ENCODE data around the gene ATP10A.

ATP10A gene

DNA sequence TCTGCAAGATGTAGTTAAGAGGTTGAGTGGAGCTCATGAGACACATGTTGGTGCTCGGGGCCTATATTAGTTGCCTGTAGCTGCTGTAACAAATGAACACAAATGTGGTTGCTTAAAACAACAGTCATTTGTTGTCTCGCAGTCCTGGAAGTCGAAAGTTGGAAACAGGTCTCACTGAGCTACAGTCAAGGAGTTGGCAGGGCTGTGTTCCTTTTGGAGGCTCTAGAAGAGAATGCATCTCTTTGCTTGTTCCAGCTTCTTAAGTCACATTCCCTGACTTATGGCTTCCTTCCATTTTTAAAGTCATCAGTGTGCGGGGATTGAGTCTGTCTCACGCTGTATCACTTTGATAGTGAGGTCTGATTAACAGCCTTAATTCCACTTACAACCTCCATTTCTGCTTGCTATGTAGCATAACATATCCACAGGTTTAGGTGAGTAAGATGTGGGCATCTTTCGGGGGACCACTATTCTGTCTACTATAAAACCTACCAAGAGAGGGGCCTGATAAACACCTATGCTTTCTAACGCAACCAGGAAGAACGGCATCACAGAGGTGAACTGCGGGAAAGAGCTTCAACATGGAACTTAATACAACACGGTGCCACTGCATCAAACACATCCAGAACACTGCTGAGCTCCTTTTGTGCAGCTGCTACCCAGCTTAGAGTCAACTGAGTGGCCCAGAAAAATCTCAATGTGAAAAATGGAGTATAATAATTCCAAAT is 119.4 kb downstream of the ATP10A start:
- DNase-seq: no peak

DNA sequence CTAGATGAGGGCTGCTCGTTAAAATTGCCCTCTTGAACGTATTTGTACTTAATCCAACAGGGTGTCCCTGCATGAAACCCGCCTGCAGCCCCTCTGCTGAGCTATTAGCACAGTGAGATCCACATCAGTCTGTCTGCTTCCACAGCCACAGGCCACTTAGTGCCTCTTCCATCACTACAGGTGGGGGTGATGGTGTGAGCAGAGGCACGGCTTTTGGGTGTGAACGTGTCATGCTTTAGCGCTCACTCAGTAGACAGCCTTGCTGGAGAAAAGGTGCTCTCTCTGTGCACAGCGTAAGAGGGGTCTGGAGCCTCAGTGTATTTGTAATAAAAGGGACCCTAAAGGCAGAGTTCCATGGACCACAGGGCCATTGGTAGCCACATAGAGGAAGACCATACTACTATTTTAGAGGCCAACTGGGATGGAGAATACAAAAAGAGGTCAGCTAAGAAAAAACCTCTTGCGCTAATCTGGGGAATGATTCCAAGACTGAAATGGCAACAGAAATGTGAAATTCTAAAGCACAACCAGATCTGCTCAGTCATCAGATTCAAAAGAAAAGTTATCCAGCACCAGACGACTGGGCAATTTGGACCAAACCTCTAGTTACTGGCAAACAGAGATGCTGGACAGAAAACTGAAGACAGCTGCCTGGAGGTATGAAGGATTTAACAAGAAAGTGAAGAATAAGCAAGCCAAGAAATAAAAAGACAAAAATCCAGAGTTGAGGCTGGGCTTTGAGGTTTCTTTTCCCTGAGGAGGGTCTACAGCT is 120.2 kb downstream of the ATP10A start:
- DNase-seq: no peak

DNA sequence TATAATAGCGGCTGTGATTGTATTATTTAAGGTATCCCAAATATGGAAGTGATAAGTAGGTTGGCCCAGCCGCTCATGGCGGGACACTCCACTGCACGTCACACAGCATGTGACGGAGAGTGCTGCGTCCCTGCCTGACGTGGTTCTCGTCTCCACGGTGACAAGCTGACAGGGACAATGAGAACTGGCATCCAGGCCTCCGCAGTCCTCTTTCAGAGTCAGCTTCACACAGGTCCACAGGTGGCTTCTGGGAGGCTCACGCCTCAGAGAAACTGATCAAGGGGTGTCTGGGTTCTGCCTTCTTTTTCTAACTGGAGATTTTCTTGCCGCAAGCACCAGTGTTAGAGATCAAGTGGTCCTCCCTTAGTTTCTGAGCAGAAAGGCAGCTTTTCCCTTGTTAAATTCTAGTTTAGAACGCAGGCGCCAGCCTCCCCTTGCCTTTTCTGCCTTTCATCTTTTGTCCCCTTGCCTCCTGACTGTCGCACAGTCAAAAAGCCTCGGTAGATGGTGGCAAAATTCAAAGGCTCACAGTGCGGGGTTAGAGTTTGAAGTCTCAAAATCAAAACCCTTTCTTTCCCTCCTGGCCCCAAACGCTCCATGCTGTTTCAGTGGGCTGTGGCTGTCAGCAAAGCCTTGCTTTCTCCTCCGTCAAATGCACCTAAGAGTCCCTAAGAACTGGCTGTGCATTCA is 120.9 kb downstream of the ATP10A start:
- peak in 4 of 58 donors; percentile 16 to 26 (median 23) for DNase-seq

DNA sequence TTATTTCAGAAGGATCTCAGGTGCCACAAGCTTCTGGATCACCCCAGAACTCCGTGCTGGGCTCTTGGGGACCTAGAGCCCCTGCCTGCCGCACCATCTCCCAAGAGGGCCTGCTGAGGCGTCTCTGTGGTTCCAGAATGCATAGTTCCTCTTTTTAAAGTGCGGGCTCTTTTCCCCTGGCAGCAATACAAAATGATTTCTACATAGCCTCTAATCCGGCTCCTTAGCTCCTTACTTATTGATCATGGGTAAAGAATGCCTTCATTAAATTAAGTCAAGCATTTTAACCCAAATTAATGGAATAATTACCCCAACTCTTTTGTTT is 121.9 kb downstream of the ATP10A start:
- no peak for DNase-seq

DNA sequence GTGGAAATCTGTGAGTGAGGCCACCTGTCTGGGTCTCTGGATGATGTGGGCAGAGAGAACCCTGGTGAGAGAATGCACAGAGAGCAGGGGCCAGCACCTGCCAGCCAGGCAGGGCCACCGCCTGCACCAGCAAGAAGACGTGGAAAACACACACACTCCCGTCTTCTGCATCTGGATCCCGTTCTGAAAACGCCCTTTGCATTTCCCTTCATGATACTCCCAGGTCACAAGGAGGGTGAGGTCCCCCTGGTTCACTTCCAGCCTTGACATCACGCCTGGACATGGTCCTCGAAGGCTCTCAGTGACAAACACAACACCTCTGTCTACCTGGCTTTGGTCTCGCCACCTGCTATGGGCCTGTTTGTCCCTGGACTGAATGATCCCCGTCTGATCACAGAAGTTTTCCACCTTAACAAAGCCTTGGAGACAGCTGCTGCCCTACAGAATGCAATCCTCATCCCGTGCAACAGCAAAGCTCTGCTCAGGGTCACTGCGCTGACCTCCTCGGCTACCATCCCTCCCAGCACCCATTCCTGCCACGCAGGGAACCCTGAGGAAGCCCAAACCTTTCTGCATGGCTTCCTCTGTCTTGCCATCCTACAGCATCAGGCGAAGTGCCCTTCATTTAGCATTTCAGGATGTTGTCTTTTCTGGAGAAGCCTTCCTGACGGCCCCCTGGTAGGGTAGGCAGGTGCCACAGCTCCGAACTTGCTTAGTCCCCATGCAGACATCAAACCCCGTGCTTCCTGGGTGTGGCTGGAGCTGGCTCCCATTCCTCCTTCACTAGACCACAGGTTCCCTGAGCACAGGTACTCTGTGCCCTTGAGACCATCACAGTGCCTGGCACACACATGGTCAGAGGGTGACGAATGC is 122.5 kb downstream of the ATP10A start:
- no peak for DNase-seq

DNA sequence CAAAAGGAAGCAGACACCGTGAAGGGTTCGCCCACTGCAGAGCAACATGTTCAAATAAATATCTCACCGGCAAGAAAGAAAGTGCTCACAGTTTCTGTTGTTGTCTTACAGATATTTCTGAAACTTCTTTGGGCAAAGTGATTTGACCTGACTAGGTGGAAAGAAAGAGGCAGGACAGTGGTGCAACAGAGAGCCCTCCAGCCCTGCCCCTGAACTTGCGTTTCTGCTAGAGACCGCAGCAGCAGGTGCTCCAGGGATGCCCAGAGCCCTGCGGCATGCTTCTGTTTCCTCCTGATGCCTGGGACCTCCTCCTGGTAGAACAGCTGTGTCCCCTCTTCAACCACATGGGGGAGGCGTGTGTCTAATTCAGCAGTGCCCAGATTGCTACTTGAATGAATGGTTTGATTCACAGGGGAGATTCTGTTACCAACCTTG is 123.4 kb downstream of the ATP10A start:
- DNase-seq: peak in 4 of 58 donors; percentile 26 to 39 (median 34)

DNA sequence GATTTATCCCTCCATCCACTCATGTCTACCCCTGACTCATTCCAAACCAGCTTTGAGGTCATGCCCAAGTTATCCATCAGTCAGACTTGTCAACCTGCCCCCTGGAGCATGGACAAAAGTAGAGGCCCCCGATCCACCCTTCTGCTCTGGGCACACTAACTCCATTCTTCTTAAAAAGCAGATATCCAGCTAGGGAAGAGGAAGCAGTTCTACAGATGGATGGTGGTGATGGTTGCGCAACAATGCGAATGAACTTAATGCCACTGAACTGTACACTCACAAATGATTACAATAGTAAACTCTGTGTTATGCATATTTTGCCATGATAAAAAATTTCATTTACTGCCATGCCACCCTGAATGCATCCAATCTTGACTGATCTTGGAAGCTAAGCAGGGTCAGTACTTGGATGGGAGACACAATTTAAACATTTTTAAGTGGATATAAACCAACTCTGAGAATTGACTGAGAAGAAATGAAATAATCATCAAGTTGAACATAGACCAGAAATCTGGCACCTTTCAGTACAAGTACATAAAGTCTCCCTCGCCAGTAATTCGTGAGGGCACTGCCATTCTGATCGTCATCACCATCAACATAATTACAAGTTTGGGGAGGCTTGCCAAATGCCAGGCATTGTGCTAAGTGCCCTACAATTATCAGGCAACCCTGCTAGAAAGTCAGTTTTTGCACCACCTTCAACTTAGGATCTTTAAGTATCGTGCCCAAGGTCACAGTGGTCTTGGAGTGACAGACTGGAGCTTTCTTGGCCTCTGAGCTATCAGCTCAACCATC is 124.8 kb downstream of the ATP10A start:
- no peak for DNase-seq

DNA sequence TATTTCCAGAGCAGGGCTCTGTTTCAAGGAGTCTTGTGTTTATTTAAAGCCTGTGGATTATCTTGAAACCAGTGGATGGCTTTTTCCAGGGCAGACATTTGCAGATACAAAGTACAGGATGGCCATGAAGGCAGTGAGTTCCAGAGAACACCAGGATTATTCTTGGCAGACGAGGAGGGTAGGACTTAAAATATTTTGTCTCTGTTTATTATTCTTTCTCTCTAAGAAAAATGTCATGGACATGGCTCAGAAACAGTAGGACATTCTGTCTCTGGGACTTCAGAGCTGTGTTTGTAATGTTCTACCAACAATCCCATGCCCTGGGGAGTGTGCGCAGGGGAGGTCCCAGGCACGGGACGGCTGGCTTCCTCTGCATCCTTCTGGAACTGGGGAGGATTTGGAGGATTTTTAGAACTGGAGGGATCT is 125.9 kb downstream of the ATP10A start:
- DNase-seq: peak in 1 of 58 donors; percentile 16

DNA sequence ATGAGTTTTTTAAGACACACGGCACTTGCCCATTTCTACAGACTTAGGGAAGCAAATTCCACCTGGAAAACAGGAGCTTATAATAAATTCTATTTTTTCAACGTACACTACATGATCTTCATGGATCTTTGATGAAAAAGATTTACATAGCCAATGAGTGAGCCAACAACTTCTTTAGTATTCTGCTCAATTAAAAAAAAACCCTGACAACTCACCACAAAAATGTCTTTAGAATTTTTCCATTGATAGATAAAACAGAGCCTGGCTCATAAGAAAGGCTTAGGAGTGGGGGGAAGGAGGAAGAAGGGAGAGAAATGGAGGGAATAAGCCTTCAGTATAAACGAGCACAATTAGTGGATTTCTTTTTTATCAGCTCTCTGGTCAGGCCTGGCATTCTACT is 126.7 kb downstream of the ATP10A start:
- DNase-seq: no peak

DNA sequence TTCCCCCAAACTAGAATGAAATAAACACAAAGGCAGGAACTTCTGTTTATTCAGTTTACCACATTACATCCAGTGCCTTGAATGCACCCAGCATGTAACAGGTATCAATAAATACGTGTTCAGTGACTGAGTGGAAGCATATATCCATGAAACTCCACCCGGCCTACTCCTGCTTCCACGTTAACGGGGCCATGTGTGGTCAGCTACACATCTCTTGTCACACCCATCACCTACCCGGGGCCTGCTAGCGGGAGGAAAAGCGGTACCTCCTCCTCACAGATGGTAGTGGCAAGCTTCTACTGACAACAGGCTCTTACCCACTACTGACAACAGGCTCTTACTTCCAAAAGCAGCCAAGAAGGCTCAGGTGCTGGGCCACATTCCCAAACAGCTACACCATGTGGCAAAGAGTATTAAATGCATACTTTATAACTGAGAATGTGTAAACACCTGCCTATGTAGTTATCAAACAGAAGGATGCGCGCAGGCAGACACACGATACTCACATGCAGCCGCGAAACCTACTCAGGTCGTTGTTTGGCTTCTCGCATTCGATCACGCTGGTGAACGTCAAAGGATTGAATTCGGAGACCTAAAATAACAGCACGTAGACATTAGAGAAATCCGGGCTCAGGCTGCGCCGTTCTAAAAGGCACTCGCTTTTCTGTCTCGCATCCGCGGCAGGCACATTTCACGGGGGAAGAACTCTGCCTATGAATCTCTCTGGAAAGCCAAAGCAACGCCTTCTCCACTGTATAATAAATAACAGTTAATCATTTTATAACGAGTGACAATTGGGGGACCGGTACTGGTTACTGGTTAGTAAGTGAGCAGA is 127.4 kb downstream of the ATP10A start:
- DNase-seq: peak in 2 of 58 donors; percentile 18 to 31

DNA sequence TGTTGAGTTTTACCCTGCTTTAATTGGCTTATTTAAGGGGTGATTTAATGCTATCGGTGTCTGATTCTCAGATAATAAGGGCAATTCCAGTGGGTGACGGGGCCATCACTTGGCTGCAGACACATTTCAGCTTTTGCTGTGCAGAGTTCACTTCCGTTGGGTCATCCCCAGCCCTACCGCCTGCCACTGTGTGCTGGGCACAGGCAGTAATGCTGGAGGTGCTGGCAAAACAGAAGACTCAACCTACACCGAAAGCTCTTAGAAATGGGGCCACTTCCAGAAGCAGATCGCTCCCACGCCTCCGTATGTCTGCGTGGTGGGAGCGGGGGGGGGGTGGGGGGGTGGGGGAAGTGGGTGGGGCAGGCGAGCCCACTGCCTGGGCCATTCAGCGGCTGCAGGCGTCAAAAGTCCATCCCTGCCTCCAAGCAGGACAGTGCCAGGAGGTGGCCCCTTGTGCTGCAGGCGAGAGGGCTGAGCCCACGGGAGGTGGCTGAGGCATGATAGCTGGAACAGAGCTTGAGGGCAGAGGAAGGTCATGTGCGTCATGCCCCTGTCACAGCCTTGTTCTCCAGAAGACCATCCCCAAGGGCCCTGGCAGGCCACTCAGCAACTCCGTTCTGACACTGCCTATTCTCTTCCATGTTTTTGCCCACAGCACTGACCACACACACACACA is 128.3 kb downstream of the ATP10A start:
- DNase-seq: no peak

DNA sequence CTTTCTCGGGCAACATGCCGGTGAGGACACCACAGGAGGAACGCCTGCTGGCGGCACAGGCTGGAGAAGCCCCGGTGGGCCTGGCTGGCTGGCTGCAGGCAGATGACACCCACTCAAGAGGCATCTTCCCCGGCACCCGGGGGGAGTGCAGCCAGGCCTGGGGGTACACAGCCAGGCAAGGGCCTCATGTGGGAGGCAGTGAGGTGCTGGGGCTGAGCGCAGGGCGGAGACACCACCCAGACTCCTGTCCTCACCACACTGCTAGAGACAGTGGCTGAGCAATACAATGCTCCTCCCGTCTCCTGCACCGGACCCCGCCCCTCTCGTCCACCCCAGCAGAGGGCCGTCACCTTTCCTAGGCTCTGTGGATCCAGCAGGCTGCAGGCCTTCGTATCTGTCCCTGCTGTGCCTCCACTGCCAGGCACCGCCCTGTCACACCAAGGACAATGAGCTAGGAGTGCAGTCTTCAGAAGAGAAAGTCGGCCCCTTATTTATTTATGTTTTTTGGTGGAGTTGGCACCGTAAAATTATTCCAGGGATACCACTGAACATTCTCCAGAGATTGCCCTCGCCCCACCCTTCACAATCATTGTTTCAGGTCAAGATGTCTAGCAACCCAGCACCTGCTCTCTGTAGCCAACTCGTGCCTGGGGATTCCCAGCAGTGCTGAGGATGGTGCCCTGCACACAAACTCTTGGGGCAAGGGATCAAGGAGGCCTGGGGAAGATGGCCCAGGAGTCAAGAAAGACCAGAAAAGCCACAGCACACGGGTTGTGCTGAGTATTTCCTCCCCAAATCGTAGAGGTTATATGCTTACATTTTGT is 129.1 kb downstream of the ATP10A start:
- DNase-seq: no peak

DNA sequence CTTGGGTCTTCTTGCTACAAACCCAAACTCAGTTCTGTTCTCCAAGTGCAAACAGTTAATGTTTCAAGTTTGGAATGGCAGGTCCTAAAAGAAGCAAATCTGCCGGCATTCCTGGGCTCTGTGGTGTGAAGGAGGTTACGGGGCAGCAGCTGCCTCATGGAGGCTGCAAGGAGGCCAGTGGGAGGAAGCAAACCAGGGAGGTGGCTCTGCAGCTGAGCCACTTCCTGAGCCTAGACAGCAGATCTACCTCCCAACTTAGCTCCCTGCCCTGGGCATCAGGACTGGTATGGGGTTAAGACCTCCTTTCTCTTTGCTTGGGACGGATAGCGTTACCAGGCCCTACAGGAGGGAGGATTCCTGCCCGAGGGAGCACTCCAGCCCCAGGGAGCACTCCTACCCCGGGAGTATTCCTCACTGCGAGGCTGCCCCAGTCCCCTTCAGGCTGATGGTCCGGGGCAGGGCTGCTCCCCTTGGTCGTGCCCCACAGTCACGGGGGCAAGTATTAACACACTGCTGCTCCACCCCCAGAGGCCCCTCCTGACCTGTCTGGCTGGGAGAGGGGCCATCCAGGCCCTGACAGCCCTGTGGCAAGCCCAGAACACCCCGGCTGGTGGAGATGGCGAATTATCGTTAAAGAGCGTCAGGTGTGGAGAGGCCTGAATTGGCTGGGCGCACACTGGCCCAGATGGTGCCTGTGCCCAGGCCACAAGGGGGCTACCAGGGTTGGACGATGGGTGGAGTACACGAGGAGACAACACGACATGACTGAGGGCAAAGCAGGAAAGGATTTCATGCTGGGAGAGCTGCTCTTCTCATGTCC is 129.9 kb downstream of the ATP10A start:
- DNase-seq: no peak

DNA sequence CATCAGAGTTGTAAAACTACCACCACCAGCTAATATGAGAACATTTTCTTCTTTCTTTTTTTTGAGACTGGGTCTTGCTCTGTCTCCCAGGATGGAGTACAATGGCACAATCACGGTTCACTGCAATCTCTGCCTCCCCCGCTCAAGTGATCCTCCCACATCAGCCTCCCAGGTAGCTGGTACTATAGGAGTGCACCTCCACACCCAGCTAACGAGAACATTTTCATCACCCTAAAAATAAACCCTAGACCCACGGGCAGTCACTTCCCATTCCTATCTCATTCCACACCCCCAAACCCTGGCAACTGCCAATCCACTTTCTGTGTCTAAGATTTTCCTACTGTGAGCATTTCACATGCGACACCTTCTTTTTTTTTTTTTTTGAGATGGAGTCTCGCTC is 130.9 kb downstream of the ATP10A start:
- DNase-seq: no peak

DNA sequence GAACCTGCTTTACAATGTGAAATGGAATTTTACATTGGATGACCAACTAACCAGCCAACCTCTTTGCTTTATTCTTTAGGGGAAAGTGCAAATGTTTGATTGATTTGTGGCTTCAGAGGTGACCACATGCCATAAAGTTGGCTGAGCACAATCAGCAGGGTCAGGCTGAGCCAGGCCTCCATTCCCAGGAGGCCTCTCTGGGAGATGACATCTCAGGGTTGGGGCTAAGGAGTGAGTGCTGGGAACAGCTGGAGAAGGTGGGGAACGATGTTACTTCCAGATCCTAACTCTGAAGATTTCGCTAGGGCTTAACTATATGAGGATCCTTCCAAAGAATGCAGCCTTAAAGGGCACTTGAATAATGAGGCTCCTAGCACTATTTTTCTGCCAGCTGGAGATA is 131.7 kb downstream of the ATP10A start:
- DNase-seq: no peak

DNA sequence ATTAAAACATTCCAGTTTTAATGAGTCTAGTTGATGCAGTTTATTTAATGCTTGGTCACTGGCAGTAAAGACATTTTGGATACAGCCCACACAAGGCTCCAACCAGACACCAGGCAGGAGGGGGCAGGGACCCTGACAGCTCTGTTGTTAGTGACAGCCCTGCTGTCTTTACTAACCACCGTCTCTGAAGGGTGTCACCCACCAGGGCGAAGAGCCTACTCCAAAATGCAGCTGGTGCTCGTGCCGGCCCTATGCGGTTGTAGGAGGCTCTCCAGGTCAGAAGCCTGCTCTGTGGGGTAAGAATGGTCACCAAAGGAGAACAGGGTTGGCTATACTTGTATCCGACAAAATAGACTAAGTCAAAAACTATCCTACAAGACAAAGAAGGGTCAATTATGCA is 132.2 kb downstream of the ATP10A start:
- DNase-seq: no peak

DNA sequence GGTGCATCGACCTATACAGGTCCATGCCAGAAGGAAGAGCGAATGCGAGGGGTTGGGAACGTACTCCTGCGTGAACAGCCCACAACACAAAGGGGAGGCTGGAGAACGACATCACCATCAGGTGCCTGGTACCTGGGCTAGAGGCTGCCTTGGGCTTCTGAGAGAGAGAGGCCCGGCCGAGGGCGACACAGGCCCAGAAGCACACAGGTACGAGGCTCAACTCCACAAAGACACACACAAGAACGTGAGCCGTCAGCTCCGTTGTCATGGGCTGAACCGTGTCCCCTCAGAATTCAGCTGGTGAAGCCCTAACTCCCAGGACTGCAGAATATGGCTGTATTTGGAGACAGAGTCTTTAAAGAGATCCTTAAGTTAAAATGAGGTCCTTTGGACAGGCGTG is 134.3 kb downstream of the ATP10A start:
- DNase-seq: no peak

All from anterior cingulate cortex (tissue), 58 donors.